NCI-H748 (cell line): ENCODE data around the gene B4GALNT1.
"Not testable (repeated sequence)": the region's sequence is repeated elsewhere in the genome, so short reads cannot be mapped to it uniquely, and the experiment has no call there.

Source experiments
- DNase-seq: peaks from one replicate; lab custom pipeline; 2025; ENCODE audit not compliant: unreplicated experiment; lab: John Stamatoyannopoulos, UW

The B4GALNT1 gene

DNA sequence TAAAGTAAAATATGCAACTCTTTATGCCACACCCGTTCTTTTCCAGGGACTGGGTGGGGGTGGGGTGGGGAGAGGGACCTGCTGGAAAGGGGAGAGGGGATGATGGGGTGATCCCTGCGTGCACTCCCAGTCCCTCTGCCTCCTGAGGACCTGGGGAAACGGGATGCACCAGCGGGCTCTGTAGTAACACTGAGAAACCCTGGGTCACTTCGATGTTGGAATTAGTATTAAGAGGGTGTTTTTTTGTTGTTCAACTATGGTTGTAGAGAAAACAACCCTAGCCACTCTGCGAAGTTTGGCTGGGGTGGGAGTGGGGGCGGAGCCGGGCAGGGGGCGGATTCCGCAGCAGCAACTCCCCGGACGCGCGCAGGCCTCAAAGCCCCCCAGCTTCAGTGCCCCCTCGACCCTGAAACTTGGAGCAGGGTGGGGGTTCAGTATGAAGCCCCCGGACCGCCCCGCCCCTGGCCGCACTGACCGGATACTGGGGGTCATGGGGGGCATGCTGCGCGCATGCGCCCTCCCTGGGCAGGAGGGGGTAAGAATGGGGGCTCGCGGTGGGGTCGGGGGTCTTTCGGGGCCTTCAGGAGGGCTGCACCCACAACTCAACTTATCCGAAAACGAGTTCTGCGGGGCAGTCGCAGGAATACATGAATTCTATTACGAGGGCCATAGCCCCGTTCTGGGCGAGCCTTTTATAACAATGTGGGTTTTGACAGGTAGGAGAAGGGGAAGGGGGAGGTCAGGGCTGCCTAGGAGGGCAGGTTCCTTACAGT, 23.0 kb downstream of the B4GALNT1 start:
- DNase-seq: no peak

DNA sequence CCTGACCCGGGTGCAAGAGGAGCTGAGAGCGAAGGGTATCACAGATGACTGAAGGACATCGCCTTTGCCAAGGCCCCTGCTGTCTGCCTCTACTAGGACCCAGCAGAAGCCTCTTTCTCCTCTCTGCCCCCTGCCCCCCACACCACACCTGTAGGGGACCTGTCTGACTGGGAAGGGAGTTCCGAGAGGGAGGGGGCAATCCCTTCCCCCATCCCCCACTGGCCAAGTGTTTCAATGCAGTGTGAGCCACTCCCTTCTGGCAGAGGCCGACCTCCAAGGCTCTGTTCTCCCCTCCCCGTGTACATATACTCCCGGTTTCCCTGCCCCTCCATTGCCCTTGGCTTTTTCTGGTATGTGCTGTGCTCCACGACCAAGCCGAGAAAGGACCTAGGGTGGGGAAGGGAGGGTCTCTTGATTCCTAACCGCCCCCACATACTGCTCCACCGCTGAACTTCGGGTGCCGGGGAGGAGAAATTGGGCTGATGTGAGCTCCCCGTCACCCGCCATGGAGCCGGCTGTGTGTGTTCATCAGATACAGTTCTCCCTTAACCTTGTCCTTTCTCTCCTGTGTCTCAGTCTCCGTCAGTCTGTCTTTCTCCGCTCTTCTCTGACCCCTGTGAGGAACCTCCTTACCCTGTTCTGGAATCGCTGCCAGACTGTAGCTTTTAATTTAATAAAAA, 23.8 kb downstream of the B4GALNT1 start:
- no peak for DNase-seq

DNA sequence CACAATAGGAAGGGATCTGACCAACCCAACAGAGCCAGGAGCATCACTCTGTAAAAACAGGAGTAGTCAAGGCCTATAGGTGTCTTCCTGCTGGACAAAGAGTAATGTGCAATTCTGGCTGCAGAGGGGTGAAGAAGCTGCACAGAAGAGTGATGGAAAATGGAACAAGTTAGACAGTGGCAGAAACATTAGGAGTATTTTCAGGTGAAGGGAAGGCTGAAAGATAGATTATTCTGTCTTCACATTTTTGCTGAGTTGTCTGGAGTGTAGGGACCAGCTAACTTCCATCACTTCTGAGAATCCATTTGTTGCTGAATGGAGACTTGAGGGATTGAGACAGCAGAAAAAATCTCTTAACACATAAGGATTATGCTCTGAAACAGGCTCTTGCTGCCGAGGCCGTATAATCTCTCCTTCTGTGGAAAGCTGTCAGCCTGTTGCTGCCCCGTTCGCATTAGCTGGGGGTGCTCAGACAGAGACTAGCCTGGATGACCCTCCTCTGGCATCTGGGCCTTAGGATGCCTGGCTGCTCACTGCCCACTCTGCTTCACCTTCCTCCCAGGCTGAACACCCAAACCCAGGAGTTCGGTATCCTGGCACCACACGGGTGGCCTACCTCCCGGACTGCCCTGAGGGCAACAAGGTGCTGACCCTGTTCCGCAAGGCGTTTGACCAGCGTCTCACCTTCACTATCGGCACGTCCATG, 24.9 kb downstream of the B4GALNT1 start:
- DNase-seq: no peak

DNA sequence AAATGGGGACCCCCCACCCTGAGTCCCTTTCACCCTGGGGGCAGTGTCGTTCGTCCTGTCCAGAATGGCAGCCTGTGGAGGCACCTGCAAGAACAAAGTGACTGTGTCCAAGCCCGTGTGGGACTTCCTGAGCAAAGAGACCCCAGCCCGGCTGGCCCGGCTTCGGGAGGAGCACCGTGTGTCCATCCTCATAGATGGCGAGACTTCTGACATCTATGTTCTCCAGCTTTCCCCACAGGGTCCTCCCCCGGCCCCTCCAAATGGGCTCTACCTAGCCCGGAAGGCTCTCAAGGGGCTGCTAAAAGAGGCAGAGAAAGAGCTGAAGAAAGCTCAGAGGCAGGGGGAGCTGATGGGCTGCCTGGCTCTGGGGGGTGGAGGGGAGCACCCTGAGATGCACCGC, 26.2 kb downstream of the B4GALNT1 start:
- DNase-seq: no peak

DNA sequence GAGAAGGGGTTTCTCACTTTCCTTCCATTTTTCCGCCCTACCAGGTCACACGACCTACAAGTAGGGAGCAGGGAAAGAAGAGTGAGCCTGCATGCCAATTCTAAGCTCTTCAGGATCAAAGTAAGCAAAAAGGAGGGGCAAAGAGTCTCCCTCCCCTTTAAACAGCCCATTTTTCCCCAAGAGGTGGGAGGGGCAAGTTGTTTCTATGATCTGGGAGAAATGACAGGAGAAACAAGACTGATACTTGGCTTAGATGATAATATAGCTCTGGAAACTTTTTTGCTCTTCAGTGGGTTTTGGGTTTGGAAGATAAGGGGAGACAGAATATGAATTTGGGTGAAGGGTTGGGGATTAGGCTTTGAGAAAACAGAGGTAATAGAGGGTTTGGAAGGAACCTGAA, 26.6 kb downstream of the B4GALNT1 start:
- no peak for DNase-seq

DNA sequence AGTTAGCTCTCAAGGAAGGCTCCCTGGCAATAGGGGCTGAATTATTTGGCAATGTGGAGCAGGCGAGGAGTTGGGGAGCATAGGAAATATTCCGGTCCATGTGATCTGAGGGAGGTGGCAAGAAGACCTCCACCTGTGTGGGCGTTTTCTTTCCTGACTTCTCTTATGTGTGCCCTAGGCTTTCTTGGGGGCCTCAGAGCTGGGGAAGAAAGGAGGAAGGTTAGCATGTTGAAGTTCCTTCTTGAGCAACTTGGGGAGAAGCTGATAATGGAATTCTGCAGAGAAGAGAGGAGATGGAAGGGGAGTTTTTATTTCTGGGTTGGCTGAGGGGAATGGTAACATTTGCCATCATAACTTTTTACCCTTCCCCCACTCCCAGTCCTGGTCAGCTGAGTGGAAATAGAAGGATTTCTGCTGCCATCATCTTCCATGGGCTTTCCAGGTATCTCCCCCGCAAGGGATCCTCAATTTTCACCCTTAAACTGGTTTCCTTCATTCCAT, 27.1 kb downstream of the B4GALNT1 start:
- no peak for DNase-seq

DNA sequence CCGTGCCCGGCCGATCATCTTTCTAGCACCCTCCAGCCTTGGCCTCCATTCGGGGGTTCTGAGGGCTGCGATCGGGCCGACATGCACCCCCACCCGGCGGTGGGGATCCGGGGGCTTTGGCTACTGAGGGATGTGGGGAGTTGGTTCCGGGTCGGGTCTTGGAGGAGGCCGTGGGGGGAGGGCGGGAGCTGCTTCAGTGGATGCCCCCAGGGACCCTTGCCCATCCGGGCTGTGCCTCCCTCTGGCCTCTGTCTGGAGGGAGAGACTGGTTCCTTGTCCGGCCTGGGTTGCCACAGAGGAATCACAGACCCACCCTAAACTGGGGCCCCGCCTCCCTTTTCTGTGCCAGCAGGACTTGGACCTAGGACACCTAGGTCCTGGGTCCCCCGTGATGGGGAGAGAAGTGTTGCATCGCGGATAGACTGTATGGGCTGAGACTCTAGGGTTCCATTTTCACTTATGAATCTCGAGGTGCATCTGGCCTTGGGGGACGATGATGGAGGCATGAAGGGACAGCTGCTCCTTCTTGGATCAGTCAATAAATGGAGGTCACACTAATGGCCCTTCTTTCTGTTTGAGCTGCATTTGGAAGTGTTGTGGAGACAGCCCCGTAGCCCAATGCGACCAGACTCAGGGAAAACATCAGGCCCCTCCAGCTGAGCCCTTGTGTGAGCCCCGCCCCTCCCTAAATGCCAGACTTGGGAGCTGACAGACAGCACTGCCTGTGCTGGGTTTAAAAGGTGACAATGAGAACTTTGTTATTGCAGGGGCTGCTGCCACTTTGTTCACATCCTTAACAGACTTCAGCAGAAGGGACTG, 27.8 kb downstream of the B4GALNT1 start:
- peak; percentile 24 for DNase-seq

DNA sequence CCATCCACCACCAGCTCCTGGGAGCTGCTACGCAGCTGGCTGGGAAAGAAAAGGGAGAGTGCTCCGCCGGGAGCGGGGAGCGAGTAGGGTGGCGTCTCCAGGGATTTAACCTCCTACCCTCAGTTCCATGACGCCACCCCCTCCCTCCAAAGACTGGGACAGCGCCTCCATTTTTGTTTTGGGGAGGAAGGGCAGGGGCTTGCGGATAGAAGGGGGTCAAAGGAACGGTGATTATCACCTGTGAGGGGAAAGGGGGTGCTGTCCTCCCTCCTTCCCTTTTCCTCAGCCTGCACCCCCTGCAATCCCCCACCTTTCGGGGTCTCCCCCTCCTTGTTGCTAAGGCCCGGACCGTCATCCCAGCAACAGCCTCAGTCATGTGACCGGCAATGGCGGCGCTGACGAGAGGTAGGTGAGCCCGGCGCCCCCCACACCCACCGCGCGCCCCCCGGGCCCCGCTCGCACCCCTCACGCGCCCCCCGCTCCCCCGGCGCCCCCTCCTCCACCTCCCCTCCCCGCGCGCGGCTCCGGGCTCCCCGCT, 28.5 kb downstream of the B4GALNT1 start, which contains the start of gene DTX3:
Gene DTX3 (plus strand): TSS at position 371 of the 538 bp plus-strand sequence. CDS start 1,694 bp downstream, outside the sequence.
- DNase-seq: peak; percentile 57

DNA sequence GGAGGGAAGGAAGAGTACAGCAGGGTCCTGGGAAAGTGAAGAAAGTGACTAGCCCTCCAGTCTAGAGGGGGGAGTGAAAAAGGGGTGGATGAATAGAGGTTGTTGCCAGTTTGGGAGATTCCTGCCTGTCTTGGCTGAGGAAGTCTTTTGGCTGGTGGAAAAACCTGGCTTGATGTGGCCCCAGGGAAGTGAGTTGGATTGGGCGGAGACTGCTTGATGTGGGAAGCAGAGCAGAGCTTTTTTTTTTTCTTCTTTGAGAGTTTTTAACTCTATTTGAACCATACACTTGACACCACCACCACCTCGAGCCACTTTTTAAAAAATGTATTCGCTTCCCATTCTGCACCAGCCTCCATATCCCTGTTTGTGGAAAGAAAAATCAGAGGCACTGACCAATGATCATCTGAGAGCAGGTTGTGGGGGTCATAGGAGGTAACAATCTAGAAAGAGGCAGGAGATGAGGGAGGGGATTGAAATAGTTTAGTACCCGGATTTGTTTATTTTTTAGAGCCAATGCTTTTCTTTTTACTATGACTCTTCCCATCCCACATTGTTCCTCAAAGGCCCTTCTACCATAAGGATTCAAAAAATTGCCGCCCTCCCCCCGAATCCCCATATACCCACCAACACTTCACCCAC, 29.1 kb downstream of the B4GALNT1 start:
- no peak for DNase-seq

DNA sequence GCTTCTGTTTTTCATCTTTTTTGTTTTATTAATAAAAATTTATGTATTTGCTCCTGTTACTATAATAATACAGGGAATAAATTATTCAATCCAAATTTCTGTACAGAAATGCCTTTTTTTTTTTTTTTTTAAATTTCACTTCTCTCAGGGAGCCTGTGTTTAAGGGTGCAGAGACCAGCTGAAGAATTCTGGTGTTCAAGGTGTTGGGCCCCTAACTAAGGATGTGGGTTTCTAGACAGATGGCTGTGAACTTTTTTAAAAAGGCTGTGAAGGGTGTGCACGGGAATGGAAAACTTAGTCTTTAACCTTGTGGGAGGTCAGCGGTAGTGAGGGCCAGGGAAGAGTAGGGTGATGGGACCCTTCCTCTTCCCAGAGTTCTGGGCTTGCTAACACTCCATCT, 29.7 kb downstream of the B4GALNT1 start:
- no peak for DNase-seq

DNA sequence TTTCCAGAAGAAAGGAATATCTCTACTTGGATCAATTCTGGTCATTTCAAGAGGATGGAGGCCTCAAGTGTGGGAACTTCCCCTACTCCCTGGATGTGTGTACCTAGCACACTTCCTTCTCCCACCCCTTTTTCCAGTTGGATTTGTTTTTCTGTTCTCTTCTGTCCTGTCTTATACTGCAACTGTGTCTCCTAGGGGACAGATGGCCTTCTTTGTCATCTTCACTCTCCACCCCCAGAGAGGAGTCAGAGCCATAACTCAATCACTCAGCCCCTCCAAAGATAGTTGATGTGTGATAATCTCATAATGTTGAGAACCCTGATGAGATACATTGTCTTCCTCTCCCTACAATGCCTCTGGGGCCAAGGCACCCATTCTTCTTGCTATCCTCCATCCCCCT, 30.5 kb downstream of the B4GALNT1 start:
- no peak for DNase-seq

DNA sequence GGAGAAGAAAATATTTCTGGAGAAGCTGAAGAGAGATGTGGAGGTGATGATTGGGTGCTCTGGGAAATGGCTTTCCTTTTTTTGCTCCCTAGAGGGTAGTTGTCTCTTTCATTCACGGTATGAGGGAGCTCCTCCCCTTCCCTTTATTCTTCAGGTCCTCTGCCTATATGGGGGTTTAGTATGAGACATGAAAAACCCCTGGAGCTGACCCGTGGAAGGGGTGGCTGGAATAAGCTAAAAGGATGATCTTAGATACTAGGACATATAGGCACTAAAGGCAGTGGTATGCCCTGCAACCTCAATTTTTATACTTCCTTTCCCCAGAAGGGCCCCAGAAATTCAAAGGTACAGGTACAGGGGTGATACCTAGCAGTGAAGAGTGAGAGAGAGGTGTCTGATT, 32.6 kb downstream of the B4GALNT1 start:
- no peak for DNase-seq

DNA sequence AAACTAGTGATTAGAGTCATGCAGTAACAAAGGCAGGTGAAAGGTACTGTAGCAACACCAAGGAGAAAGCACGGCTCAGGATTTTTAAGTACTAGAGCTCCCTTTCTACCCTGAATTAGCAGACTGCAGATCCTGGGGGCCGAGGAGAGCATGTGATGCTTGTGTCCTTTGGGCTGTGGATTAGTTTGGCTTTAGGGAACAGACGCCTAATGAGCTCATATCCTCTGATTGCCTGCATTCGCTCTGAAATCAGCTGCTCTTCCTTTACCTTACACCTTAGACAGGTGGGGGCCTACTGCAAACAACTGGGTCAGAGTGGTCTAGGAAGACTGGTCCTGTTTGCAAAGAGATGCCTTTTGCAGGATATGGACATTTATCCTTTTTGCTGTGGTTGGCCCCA, 39.8 kb downstream of the B4GALNT1 start:
- DNase-seq: no peak

DNA sequence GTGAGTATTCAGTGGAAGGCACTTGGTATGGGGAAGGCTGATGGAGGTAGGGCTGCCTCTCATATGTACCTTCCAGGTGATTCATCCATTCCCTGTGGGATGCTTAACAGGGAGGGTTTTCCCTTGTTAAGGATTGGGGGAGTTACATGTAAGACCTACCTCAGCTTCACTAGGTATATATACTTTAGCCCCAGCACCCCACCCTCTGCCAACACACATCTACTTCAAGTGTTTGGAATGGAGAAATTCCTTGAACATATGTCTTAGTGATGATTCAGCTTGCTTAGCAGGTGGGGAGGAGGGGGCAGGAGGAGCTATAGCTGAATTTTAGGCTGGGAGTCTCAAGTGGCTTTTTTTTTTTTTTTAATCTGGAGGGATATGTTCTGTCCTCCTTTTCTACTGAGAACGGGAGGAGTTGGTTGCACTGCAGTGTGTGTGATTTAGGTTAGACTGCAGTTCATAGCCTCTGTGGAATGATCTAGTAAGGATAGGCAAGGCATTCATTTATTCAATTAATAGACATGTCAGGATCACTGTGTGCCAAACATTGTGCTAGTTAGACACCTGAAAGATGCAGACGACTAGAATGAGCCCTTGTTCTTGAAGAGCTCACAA, 40.3 kb downstream of the B4GALNT1 start:
- DNase-seq: no peak

DNA sequence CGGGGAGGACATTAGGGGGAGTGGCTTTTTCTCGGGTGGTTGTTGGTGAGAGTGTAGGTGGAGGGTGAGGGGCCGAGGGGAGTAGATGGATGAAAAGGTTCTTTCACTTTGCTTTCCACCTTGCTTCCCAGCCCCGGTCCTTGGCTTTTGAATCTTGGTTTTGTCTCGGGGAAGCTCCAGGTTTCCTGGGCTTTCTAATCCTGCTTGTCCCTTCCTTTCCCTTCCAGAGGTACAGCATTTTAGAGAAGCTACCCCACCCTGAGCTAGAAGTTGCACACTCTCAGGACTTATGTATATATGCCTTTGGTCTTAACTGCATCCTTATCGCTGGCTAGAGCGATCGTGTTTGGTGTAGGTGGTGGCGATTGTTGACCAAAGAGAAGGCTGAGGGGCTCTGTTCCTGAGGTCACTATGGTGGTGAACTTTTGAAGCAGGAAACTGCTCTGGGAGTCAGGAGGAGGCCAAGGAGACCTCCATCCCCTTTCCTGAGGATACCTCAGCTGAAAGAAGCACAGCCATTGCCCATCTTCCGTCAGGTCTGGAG, 41.1 kb downstream of the B4GALNT1 start:
- DNase-seq: no peak

DNA sequence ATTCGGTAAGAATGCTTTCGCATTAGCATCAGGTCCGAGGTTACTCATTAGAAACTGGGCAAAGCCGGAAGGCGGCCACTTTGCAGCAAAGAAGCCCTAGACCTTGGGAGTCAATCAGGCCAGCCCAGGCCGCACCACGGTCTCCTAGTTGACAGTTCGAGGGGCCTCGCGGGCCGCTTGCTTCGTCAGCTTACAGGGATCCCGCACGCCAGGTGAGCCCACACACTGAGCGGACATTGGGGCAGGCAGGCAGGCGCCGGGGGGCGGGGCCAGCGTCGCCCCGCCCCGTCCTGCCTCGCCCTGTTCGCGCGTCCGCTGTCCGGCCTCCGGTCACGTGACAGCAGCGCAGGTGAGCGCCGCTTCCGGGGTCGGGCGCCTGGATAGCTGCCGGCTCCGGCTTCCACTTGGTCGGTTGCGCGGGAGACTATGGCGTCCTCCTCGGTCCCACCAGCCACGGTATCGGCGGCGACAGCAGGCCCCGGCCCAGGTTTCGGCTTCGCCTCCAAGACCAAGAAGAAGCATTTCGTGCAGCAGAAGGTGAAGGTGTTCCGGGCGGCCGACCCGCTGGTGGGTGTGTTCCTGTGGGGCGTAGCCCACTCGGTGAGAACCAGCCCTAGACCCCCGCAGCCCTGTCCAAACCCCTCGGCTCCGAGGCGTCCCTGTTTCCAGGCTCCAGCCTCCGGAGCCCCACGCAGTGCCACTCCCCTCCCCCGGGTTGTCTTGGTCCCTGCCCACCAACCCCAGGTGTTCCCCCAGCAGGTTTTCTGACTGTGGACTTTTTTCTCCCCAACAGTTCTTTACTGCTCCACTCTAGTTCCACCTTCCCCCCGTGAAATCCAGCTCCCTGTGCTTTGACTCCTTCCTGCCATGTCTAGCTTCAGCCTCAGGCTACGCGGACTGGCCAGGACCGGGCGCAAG, 41.9 kb downstream of the B4GALNT1 start, which contains the start of gene PIP4K2C:
Gene PIP4K2C (plus strand): TSS at position 329 of the 918 bp plus-strand sequence. CDS start 98 bp downstream, at position 427.
- DNase-seq: peak; percentile 93

DNA sequence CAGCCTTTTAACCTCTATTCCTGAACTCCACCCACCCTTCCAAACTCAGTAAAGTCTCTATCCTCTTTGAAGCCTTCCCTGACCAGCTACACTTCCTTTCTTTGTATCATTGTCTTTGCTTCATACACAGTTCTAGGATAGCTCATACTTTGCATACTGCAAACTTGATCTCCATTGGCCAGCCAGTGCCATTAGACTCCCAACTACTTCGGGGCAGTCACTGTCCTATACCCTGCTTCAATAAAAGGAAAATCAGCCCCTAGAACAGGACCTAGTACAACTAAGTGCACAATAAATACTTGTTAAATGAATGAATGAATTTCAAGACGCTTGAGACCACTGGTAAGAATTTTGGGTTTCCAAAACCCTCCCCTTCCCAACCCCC, 42.5 kb downstream of the B4GALNT1 start:
- no peak for DNase-seq

DNA sequence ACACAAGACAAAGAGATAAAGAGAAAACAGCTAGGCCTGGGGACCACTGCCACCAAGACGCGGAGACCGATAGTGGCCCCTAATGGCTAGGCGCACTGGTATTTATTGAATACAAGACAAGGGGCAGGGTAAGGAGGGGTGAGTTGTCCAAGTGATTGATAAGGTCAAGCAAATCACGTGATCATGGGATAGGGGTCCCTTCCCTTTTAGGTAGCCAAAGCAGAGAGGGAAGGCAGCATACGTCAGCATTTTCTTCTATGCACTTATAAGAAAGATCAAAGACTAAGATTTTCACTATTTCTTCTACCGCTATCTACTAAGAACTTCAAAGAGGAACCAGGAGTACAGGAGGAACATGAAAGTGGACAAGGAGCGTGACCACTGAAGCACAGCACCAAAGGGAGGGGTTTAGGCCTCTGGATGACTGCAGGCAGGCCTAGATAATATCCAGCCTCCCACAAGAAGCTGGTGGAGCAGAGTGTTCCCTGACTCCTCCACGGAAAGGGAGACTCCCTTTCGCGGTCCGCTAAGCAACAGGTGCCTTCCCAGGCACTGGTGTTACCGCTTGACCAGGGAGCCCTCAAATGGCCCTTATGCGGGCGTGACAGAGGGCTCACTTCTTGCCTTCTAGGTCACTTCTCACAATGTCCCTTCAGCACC, 43.9 kb downstream of the B4GALNT1 start:
- not testable (repeated sequence) for DNase-seq
